Measurements from ENCODE around the gene GBGT1. TPM values are rescaled to one million over a fixed set of nuclear protein-coding genes. Genes with fewer than 3 reads are reported as not detected.

The GBGT1 gene
- total RNA-seq, 1 experiment from 2014 or later, result 1.8 TPM

DNA sequence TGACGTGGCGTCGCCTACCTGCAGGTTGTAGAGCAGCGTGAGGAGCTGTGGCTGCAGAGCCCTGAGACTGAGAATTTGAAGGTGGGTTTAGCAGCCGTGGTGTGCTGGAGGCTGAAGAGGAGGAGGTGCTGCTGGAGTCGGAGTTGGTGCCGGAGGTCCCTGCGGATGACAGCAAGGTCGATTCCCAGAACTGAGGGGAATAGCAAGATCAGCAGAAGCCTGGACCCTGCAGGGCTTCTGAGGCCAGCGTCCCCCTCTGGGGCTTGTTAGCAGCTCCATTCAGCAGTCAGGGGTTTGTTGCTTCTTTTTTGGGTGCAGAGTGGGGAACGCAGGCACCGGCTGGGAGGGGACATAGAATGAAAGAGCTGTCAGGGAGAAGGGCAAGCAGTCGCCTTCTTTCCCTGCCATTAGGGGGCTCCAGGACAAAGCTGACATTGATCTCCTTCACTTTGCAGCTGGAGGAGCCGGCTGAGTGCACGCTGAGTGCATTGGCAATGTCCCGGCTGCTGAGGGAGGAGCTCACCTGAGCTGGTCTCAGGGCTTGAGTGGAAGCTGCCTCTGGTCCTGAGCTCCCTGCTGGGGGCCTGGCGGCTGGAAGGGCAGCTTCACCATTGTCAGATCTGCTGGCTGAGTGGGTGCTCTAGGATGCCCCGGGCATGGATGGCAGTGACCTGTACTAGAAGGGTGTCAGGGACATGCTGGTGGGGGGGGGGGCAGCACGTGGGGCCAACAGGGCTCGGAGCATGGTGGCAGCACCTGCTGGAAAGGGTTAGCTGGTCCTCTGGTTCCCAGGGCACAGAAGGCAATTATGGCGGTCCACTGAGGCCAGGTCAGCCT, 24.5 kb upstream of the GBGT1 start:
- POLR2A ChIA-PET, result interaction anchor here (0.7 kb wide), 1 partner anchor 71 kb away, joined by 3 read pairs; no protein-coding TSS in a partner anchor
- H3K9me3 ChIP-seq (ENCODE audit: control insufficient read depth, insufficient read depth, low read depth, low read length), result no peaks in the 10 kb centered on the region
- in situ Hi-C loops (cut with HindIII; ENCODE audit: low pct_unique_long_range_greater_than_20kb, low sequenced_read_pairs), result no loop called here

DNA sequence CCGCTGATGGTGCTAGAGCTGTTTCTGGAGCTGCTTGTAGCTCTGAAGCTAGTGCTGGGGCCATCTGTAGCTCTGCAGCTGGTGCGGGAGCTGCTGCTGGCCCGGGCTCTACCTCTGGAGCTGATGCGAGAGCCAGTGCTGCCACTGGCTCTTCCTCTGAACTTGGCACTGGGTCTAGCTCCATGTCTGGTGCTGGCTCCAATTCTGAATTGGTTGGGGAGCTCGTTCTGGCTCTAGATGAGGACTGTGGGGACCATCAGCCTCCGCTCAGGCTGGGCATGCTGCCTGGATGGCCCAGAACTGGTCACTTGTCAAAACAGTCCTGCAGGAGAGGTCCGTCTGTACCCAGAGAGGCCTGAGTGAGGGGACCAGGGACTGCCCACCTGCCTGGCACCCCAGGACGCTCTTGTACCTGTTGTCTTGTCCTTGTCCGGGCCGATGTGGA, 23.9 kb upstream of the GBGT1 start:
- ATAC-seq (no peak), DNase-seq (ENCODE audit: low read depth, low spot score) (no peak)
- ChIA-PET POLR2A (no interaction called here), CTCF (interaction anchor here (0.5 to 3.0 kb wide), 3 partner anchors 142 to 272 kb away, joined by 3 to 17 read pairs (median 3); partner anchors contain the start of gene CACFD1)
- Histone ChIP-seq H3K27ac (ENCODE audit: low read length) (no peak overlapping the region), H3K36me3 (ENCODE audit: control insufficient read depth, insufficient read depth, low read length) (no peaks in the 10 kb centered on the region), H3K9me3 (ENCODE audit: control insufficient read depth, insufficient read depth, low read depth, low read length) (no peaks in the 10 kb centered on the region), H3K4me1 (ENCODE audit: control insufficient read depth, insufficient read depth, low read length) (no peaks in the 10 kb centered on the region), H3K27me3 (ENCODE audit: control insufficient read depth, insufficient read depth, low read length) (no peaks in the 10 kb centered on the region; the same call in 1 of the 2 replicates), H3K4me3 (ENCODE audit: low read depth in 2 of 2, low read length in 2 of 2) (no peak overlapping the region)
- intact Hi-C loops (cut with micrococcal nuclease; ENCODE audit: unreplicated experiment) (loop anchor here (2.0 kb wide), 1 partner anchor 141 kb away; no protein-coding TSS in a partner anchor), in situ Hi-C loops (cut with HindIII; ENCODE audit: low pct_unique_long_range_greater_than_20kb, low sequenced_read_pairs) (no loop called here)
- BruUV-seq (replicated peaks), result no TSS peak
- TF ChIP-seq, protein P1, sequence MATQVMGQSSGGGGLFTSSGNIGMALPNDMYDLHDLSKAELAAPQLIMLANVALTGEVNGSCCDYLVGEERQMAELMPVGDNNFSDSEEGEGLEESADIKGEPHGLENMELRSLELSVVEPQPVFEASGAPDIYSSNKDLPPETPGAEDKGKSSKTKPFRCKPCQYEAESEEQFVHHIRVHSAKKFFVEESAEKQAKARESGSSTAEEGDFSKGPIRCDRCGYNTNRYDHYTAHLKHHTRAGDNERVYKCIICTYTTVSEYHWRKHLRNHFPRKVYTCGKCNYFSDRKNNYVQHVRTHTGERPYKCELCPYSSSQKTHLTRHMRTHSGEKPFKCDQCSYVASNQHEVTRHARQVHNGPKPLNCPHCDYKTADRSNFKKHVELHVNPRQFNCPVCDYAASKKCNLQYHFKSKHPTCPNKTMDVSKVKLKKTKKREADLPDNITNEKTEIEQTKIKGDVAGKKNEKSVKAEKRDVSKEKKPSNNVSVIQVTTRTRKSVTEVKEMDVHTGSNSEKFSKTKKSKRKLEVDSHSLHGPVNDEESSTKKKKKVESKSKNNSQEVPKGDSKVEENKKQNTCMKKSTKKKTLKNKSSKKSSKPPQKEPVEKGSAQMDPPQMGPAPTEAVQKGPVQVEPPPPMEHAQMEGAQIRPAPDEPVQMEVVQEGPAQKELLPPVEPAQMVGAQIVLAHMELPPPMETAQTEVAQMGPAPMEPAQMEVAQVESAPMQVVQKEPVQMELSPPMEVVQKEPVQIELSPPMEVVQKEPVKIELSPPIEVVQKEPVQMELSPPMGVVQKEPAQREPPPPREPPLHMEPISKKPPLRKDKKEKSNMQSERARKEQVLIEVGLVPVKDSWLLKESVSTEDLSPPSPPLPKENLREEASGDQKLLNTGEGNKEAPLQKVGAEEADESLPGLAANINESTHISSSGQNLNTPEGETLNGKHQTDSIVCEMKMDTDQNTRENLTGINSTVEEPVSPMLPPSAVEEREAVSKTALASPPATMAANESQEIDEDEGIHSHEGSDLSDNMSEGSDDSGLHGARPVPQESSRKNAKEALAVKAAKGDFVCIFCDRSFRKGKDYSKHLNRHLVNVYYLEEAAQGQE (IDR thresholded peaks at IDR 0.05; ENCODE audit: insufficient read depth in 1 of 2, low read depth in 2 of 2, low read length in 1 of 2), result no peak
- no peak for TF ChIP-seq SIN3A (IDR thresholded peaks at IDR 0.05; ENCODE audit: borderline replicate concordance, insufficient read depth, low read depth, low read length)
- TF ChIP-seq POLR2AphosphoS5 (IDR thresholded peaks at IDR 0.05; ENCODE audit: low read depth, low read length), result no peak
- TF ChIP-seq, protein P2, sequence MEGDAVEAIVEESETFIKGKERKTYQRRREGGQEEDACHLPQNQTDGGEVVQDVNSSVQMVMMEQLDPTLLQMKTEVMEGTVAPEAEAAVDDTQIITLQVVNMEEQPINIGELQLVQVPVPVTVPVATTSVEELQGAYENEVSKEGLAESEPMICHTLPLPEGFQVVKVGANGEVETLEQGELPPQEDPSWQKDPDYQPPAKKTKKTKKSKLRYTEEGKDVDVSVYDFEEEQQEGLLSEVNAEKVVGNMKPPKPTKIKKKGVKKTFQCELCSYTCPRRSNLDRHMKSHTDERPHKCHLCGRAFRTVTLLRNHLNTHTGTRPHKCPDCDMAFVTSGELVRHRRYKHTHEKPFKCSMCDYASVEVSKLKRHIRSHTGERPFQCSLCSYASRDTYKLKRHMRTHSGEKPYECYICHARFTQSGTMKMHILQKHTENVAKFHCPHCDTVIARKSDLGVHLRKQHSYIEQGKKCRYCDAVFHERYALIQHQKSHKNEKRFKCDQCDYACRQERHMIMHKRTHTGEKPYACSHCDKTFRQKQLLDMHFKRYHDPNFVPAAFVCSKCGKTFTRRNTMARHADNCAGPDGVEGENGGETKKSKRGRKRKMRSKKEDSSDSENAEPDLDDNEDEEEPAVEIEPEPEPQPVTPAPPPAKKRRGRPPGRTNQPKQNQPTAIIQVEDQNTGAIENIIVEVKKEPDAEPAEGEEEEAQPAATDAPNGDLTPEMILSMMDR (IDR thresholded peaks at IDR 0.05), result no peak
- TF ChIP-seq TCF7L2 (IDR thresholded peaks at IDR 0.05; ENCODE audit: low read depth, low read length), result no peak

More for the DNA sequence above, 24.5 kb upstream of the GBGT1 start:
- DNase-seq (ENCODE audit: low read depth, low spot score), result no peak
- CTCF ChIA-PET, result interaction anchor here (0.5 to 3.0 kb wide), 4 partner anchors 42 to 271 kb away, joined by 3 to 17 read pairs (median 4); partner anchors contain the start of gene CACFD1
- H3K27me3 ChIP-seq (ENCODE audit: control insufficient read depth, insufficient read depth, low read length), result no peaks in the 10 kb centered on the region; the same call in 1 of the 2 replicates
- H3K27ac ChIP-seq (ENCODE audit: low read length), result no peak overlapping the region
- no peaks in the 10 kb centered on the region for H3K4me1 ChIP-seq (ENCODE audit: control insufficient read depth, insufficient read depth, low read length)
- H3K4me3 ChIP-seq (ENCODE audit: low read depth in 2 of 2, low read length in 2 of 2), result no peak overlapping the region
- BruUV-seq (replicated peaks), result no TSS peak
- no peaks in the 10 kb centered on the region for H3K36me3 ChIP-seq (ENCODE audit: control insufficient read depth, insufficient read depth, low read length)
- ATAC-seq, result peak; percentile 57; the same call in 1 of the 2 replicates
- intact Hi-C loops (cut with micrococcal nuclease; ENCODE audit: unreplicated experiment), result no loop called here
- TF ChIP-seq SIN3A (IDR thresholded peaks at IDR 0.05; ENCODE audit: borderline replicate concordance, insufficient read depth, low read depth, low read length) (no peak), POLR2AphosphoS5 (IDR thresholded peaks at IDR 0.05; ENCODE audit: low read depth, low read length) (no peak)
- TF ChIP-seq, protein P2 (IDR thresholded peaks at IDR 0.05), result peak; percentile 66

Measured in Panc1 (cell line).